ENCODE results near the gene CIDEB.

Gene CIDEB

DNA sequence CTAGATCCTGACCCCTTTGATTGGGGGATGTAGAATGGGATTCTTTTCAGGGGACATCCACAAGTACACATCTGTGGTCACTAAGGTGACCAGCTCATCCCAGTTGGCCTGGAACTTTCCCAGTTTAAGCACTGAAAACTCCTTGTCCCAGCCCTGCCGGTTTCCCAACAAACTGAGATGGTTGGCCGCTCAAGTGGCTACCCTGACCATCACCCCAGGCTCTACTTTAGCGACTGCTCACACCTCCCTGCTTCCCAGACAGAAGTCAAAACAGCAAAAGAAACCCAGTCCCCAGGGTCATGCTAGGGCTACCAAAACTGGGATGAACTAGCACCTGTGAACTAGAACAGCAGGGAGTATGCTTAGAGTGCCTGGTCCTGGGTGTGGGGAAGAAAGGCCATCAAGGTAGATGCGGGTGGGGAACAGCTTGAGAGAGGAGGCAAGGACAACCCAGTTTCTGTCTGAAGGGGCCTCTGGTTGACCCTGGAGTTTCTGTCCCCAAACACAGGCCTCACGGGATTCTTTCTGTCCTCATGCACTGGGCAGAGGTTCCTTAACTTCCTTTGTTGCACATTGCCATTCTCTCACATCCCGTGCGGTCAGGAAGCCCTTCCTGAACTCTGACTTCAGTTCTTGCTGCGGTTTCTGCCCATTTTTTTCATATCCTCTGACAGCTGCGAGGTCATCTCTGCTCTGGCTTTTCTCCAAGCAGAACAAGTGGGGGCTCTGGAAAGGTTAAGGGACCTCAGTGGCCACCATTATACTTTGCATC, 5.1 kb upstream of the CIDEB start:
- peak; percentile 61 for DNase-seq

DNA sequence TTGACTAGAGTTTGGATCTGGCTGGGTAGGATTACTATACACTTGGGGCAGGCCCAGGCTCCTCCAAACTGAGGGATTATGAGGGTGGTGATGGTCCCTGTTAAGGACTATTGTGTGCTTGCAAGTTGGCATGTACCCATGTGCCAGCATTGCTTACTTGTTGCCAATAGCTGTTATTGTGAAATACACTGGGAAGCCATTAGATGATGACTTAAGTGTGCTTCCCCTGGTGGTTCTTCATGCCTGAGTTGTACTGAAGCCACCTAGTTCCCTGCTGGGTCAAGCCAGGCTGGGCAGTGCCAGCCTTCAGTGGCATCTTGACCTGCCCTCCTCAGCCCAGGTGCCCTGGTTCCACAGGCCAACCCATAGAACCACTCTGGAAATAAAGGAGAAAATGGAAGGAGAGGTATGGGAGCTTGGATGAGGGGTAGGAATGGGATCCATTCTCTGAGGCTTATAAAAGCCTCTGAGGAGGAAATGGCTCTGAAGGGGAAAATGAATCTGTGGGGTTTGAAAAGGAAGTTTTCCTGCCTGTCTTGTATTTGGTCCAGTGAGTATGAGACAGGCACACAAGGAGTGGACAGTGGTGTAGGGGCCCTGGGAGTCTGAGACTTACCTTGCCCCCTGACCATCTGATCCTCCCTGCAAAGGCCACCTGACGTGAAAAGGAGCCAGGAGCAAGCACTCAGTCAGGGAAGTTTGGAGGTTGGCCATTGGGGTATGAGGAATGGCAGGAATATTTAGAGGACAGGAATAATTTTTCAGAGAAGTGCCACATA, 4.2 kb upstream of the CIDEB start:
- no peak for DNase-seq

- peak; percentile 87 for DNase-seq
Observed at GRCh38 chr14:24310646-24311604, 3.1 kb upstream of the CIDEB start, which contains the start of gene LTB4R. LTB4R (plus strand) TSS chr14:24311502; CDS start chr14:24315652, 4,150 bp downstream.

- no peak for DNase-seq
Observed at GRCh38 chr14:24310265-24310645, 2.5 kb upstream of the CIDEB start.

GRCh38 chr14:24309538-24310264, 1.9 kb upstream of the CIDEB start, which contains the start of gene LTB4R2:
LTB4R2 (plus strand) TSS chr14:24310140; CDS start chr14:24310665, 525 bp downstream.
- DNase-seq, result no peak

DNA sequence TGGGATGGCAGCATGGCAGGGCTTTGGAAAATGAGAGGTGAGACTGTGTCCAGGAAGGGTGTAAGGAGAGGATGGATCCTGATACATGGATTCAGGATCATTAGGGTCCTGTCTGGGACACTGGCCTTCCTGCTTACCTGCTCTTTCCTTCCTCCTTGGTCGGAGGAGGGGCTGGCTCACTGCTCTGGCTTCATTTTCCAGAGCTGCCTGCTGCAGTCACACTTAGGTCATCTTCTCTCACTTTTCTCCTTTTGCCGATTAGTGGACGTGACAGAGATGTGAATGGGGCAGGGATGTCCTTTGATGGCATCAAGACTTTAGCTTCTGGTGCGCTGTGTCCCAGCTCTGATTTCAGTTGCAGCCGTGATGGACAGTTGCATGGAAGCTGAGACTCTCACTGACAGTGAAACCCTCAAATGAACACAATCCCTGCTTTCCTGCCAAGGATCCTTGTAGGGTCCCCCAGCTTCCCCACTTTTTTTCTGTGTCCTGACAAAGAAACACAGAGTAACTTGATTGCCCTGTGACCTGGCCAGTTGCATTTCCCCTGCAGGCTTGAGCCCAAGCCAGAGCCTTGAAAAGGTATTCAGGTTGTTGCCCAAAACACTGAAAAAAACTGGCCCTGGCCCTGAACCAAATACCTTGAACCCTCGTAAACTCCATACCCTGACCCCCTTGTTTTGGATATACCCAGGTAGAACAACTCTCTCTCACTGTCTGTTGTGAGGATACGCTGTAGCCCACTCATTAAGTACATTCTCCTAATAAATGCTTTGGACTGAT, 756 bp upstream of the CIDEB start:
- DNase-seq, result no peak

DNA sequence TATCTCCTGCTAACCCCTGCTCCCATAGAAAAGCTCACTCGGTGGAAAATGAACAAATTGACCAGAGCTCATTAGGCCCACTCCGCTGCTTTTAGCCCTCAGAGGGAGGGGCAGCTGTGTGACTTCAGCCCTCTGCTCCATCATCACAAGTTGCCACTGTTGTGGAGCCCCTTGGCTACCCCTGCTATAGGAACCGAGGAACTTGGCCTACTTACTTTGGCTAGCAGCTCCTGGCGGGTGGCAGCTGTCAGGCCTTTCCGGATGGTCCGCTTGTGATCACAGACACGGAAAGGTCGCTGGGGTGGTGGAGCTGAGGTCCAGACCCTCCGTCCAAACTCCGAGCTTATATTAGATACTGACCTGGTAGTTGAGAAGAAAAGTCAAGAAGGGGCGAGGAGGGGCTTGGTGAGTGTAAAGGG, 612 bp downstream of the CIDEB start:
- DNase-seq, result no peak

- DNase-seq, result no peak
Observed at GRCh38 chr14:24304019-24304387, 3.8 kb downstream of the CIDEB start.

GRCh38 chr14:24300326-24300980, 7.3 kb downstream of the CIDEB start:
- no peak for DNase-seq

GRCh38 chr14:24299255-24300191, 8.3 kb downstream of the CIDEB start, which contains the start of the genes DHRS1 and NOP9:
DHRS1 (minus strand) TSS chr14:24299780; CDS start chr14:24299106, 674 bp downstream.
NOP9 (plus strand) TSS chr14:24299850; CDS start chr14:24299955, 105 bp downstream.
- peak; percentile 91 for DNase-seq

GRCh38 chr14:24298892-24299254, 8.9 kb downstream of the CIDEB start:
- peak; percentile 28 for DNase-seq

- peak; percentile 22 for DNase-seq
Observed at GRCh38 chr14:24297190-24297964, 10.4 kb downstream of the CIDEB start.

- DNase-seq, result peak; percentile 47
Observed at GRCh38 chr14:24296341-24297157, 11.2 kb downstream of the CIDEB start.

DNA sequence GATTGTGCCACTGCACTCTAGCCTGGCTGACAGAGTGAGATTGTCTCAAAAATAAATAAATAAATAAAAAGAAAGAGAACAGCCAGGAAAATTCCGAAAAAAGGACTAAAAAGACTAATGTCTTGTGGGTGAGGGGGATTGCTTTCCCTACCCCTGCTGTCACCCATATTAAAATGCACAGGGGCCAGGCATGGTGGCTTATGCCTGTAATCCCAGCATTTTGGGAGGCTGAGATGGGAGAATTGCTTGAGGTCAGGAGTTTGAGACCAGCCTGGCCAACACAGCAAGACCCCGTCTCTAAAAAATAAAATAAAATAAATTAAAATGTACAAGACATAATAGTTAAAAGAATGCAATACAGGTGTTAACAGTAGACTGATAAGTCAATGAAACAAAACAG, 14.3 kb downstream of the CIDEB start:
- DNase-seq, result no peak

GRCh38 chr14:24292118-24292807, 15.5 kb downstream of the CIDEB start:
- no peak for DNase-seq

DNA sequence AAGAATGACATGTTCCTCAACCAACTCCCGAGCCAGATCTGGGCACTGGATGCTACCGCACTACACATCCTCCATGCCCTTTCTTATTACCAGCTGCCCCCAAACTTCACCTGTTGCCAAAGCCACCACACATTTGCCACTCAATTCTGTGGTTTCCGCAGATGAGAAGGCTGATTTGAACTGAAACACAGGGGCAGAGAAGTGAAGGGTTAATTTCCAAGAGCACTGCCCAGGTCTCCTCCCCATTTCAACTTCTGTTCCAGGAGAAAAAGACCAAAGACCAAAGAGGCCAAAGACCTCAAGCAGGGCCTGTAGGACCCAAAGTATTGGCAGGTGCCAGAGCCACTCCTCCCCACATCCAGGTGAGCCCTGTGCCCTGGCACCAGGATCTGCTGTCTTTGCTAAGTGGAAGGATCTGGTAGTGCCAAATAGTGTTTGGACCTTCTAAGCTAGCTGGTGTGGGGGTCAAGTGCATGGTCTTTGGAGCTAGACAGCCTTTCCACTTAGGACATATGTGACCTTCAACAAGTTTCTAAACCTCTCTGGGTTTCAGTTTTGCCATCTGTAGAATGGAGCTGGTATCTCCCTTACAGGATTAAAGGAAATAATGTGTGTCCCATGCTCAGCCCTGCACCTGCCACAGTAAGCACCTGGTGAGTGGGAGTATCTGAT, 16.2 kb downstream of the CIDEB start:
- DNase-seq, result no peak
